Astrocyte of the spinal cord (primary cell): ENCODE measurements around the gene HS3ST2.

Experiments
- DNase-seq: peaks from one replicate; pipeline ENCODE4 v3.0.0; 2011; ENCODE audit warnings: low read depth, low spot score
- H3K4me3 ChIP-seq: 2 replicates; pipeline ENCODE4 v1.5.1; 2011; ENCODE audit warnings: low read depth, mild to moderate bottlenecking, low read length, moderate library complexity
- CTCF ChIP-seq: IDR thresholded peaks from 2 replicates; pipeline ENCODE4 v1.5.1; 2012; ENCODE audit warnings: low read depth, mild to moderate bottlenecking, low read length, inconsistent platforms
- in situ Hi-C: cut with HindIII; loops from 2 replicates; pipeline ENCODE4 v1.10.0; 2017; ENCODE audit warnings: low sequenced_read_pairs

Gene HS3ST2

GRCh38 chr16:22926105-22926751, 112.3 kb downstream of the HS3ST2 start:
- no peak overlapping the region for H3K4me3 ChIP-seq
- DNase-seq, result no peak
- in situ Hi-C loops, result no loop called here
- no peak for TF ChIP-seq CTCF

GRCh38 chr16:22927306-22927705, 113.3 kb downstream of the HS3ST2 start:
- no peak for TF ChIP-seq CTCF
- in situ Hi-C loops, result no loop called here
- no peak overlapping the region for H3K4me3 ChIP-seq
- DNase-seq, result no peak

GRCh38 chr16:22928882-22929435, 115.0 kb downstream of the HS3ST2 start:
- TF ChIP-seq CTCF, result no peak
- no peak for DNase-seq
- in situ Hi-C loops, result no loop called here
- H3K4me3 ChIP-seq, result no peak overlapping the region

GRCh38 chr16:22929461-22929860, 115.5 kb downstream of the HS3ST2 start:
- in situ Hi-C loops, result no loop called here
- DNase-seq, result no peak
- H3K4me3 ChIP-seq, result no peak overlapping the region
- TF ChIP-seq CTCF, result no peak

GRCh38 chr16:22932032-22932771, 118.2 kb downstream of the HS3ST2 start:
- in situ Hi-C loops, result no loop called here
- TF ChIP-seq CTCF, result no peak
- H3K4me3 ChIP-seq, result no peak overlapping the region
- DNase-seq, result no peak

- TF ChIP-seq CTCF, result no peak
- no peak for DNase-seq
- in situ Hi-C loops, result no loop called here
- no peak overlapping the region for H3K4me3 ChIP-seq
Measured at GRCh38 chr16:22933173-22933572, 119.2 kb downstream of the HS3ST2 start.
